Measurements from ENCODE around the gene CTNNBIP1. TPM values are rescaled to one million over a fixed set of nuclear protein-coding genes. Genes with fewer than 3 reads are reported as not detected.
A peak's percentile ranks its signal among the peaks of the same experiment; 100 is the strongest.

CTNNBIP1 gene
- total and polyA plus RNA-seq, 9 of the 15 experiments (the other 6 are each of a cell fraction or from before 2014, with no cell fraction given): 0.65 to 29.2 (median 14.7) TPM

DNA sequence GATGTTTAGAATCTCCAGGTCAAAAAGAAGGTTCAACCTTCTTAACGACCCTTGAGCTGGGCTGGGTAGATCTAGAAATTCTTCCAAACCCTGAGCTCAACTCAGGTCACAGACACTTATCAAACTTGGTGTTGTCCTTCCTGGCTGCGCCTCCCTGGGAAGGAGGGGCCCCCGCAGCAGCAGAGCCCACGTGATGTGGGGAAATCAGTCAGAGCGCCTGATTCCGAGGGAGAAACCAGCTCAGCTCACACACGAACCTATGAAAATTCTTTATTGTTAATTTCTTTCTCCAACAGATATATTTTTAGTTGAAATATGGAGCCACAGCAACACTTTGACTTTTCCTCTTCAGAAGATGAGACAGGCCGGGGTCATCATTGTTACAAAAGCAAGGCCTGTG, 62.0 kb downstream of the CTNNBIP1 start:
- Histone ChIP-seq H3K27me3 (ENCODE audit: control insufficient read depth in 2 of 2, insufficient read depth in 2 of 2, low read length in 2 of 2) (no peaks in the 10 kb centered on the region), H3K36me3 (ENCODE audit: control insufficient read depth, insufficient read depth, low read length) (no peaks in the 10 kb centered on the region), H4K20me1 (replicated peaks; ENCODE audit: control insufficient read depth, insufficient read depth, low read length) (no peaks in the 10 kb centered on the region), H3K4me2 (ENCODE audit: insufficient read depth, low read length) (no peak overlapping the region), H2AFZ (ENCODE audit: low read depth, low read length) (no peak overlapping the region), H3K4me3 (no peak overlapping the region), H3K9me1 (ENCODE audit: control insufficient read depth, insufficient read depth, low read length) (no peaks in the 10 kb centered on the region), H3K27ac (ENCODE audit: extremely low read depth, low read depth, low read length) (no peak overlapping the region), H3K9ac (ENCODE audit: insufficient read depth in 1 of 2, low read depth in 2 of 2, low read length in 2 of 2) (0 out of 4 replicates have a peak overlapping the region, but pooled peaks of 1 of the 2 experiments have one; percentile 53), H3K79me2 (ENCODE audit: control insufficient read depth, insufficient read depth, low read length) (no peaks in the 10 kb centered on the region), H3K9me3 (replicated peaks; ENCODE audit: control insufficient read depth, insufficient read depth, low read depth, low read length) (no peaks in the 10 kb centered on the region), H3K4me1 (replicated peaks in 1 of 2; ENCODE audit: control insufficient read depth in 2 of 2, insufficient read depth in 2 of 2, low read length in 2 of 2) (peaks cover 10 to 54% of the 10 kb centered on the region in 2 experiments; a peak in 4 of 5 replicates)
- ATAC-seq: peak; percentile 41
- in situ Hi-C loops (cut with MboI): no loop called here
- WGBS (ENCODE audit: insufficient coverage, low coverage, missing lambda C conversion rate): 17% methylated on average over 8 of the region's 8 CpGs
- BruUV-seq (replicated peaks): no TSS peak
- POLR2A ChIA-PET: interaction anchor here (0.6 to 1.9 kb wide), 9 partner anchors 9 to 950 kb away, joined by 3 to 6 read pairs (median 3); no protein-coding TSS in a partner anchor
- intact Hi-C loops (cut with micrococcal nuclease): no loop called here
- CTCF ChIA-PET (ENCODE audit: low intra/inter-chr PET ratio): no interaction called here
- peak; percentile 82 for FAIRE-seq
- DNase-seq (ENCODE audit: extremely low read depth in 1 of 4, low spot score in 3 of 4): peak in 1 of 4 experiments; percentile 48
- TF ChIP-seq VEZF1 (CRISPR knock-in tag; IDR thresholded peaks at IDR 0.05) (peak; percentile 88), PRDM10 (IDR thresholded peaks at IDR 0.05; ENCODE audit: partially characterized antibody) (peak; percentile 77), RBM39 (optimal IDR thresholded peaks at IDR 0.05; ENCODE audit: low read depth, low read length) (no peak), USF2 (CRISPR knock-in tag; IDR thresholded peaks at IDR 0.05) (peak; percentile 50), SRF (CRISPR knock-in tag; IDR thresholded peaks at IDR 0.05) (peak in 1 of 2 experiments; percentile 66; a peak in 1 of 4 replicates), ZNF311 (CRISPR knock-in tag; IDR thresholded peaks at IDR 0.05) (no peak), ATF7 (IDR thresholded peaks at IDR 0.05) (no peak), HCFC1 (IDR thresholded peaks at IDR 0.05; ENCODE audit: low read depth, low read length) (no peak), SRSF1 (IDR thresholded peaks at IDR 0.05; ENCODE audit: low read depth, low read length) (no peak), HDAC8 (tag; IDR thresholded peaks at IDR 0.05) (no peak), RCOR1 (IDR thresholded peaks at IDR 0.05; ENCODE audit: borderline replicate concordance in 1 of 2, low read depth in 2 of 2, low read length in 2 of 2) (peak in 1 of 2 experiments; percentile 44; a peak in 1 of 4 replicates), FOXP4 (CRISPR knock-in tag; IDR thresholded peaks at IDR 0.05; ENCODE audit: borderline replicate concordance) (no peak), TEAD4 (IDR thresholded peaks at IDR 0.05; ENCODE audit: low read length) (no peak), TEAD4 (CRISPR knock-in tag; IDR thresholded peaks at IDR 0.05; ENCODE audit: borderline replicate concordance) (no peak)
